Measurements from ENCODE around the gene TTYH1. TPM values are rescaled to one million over a fixed set of nuclear protein-coding genes. Genes with fewer than 3 reads are reported as not detected.

Gene TTYH1
- total RNA-seq, 2 experiments from 2014 or later: not detected

- no peak for TF ChIP-seq CTCF (IDR thresholded peaks at IDR 0.05)
- Histone ChIP-seq H3K27ac (ENCODE audit: low read depth in 1 of 2, low read length in 2 of 2) (no peak overlapping the region), H3K4me1 (ENCODE audit: insufficient read depth, low read length) (peaks cover 21% of the 10 kb centered on the region), H3K27me3 (ENCODE audit: control insufficient read depth in 1 of 2, insufficient read depth in 2 of 2, low read length in 2 of 2) (peaks cover 4 to 5% of the 10 kb centered on the region in 2 experiments), H3K4me3 (ENCODE audit: low read length) (no peak overlapping the region), H3K9me3 (ENCODE audit: control insufficient read depth in 1 of 2, insufficient read depth in 1 of 2, low read length in 2 of 2) (no peaks in the 10 kb centered on the region), H3K36me3 (ENCODE audit: insufficient read depth, low read length) (peaks cover 3% of the 10 kb centered on the region)
- ChIA-PET CTCF (no interaction called here), POLR2A (interaction anchor here (1.6 kb wide), 1 partner anchor 13 kb away, joined by 4 read pairs; no protein-coding TSS in a partner anchor)
- intact Hi-C loops (cut with DNase I, micrococcal nuclease): no loop called here
- peaks cover 38% of the 10 kb centered on the region for H3K4me1 Mint-ChIP-seq (ENCODE audit: low read depth)
- H3K27ac Mint-ChIP-seq: no peak overlapping the region
- no peaks in the 10 kb centered on the region for H3K36me3 Mint-ChIP-seq (ENCODE audit: low read depth)
- no peak overlapping the region for H3K4me3 Mint-ChIP-seq
- DNase-seq: peak in 1 of 14 experiments; percentile 12
- no peak for ATAC-seq (ENCODE audit: poor library complexity)
- H3K9me3 Mint-ChIP-seq: no peaks in the 10 kb centered on the region
- H3K27me3 Mint-ChIP-seq: no peaks in the 10 kb centered on the region
Observed at GRCh38 chr19:54434873-54435214, 19.6 kb downstream of the TTYH1 start.

GRCh38 chr19:54435551-54436016 is 20.3 kb downstream of the TTYH1 start:
- Histone ChIP-seq H3K4me3 (ENCODE audit: low read length) (no peak overlapping the region), H3K36me3 (ENCODE audit: insufficient read depth, low read length) (peaks cover 8% of the 10 kb centered on the region), H3K9me3 (ENCODE audit: control insufficient read depth in 1 of 2, insufficient read depth in 1 of 2, low read length in 2 of 2) (no peaks in the 10 kb centered on the region), H3K27me3 (ENCODE audit: control insufficient read depth in 1 of 2, insufficient read depth in 2 of 2, low read length in 2 of 2) (no peaks in the 10 kb centered on the region), H3K27ac (ENCODE audit: low read depth in 1 of 2, low read length in 2 of 2) (no peak overlapping the region), H3K4me1 (ENCODE audit: insufficient read depth, low read length) (peaks cover 14% of the 10 kb centered on the region)
- Mint-ChIP-seq H3K4me1 (ENCODE audit: low read depth) (peaks cover 38% of the 10 kb centered on the region), H3K36me3 (ENCODE audit: low read depth) (no peaks in the 10 kb centered on the region), H3K27ac (no peak overlapping the region), H3K27me3 (no peaks in the 10 kb centered on the region), H3K4me3 (no peak overlapping the region), H3K9me3 (no peaks in the 10 kb centered on the region)
- intact Hi-C loops (cut with DNase I, micrococcal nuclease): no loop called here
- CTCF ChIA-PET: no interaction called here
- ATAC-seq (ENCODE audit: poor library complexity) (no peak), DNase-seq (peak in 1 of 14 experiments; percentile 28)
- no peak for TF ChIP-seq CTCF (IDR thresholded peaks at IDR 0.05)
- POLR2A ChIA-PET: interaction anchor here (1.1 kb wide), 1 partner anchor 13 kb away, joined by 5 read pairs; the partner anchor contains the start of gene LENG8

DNA sequence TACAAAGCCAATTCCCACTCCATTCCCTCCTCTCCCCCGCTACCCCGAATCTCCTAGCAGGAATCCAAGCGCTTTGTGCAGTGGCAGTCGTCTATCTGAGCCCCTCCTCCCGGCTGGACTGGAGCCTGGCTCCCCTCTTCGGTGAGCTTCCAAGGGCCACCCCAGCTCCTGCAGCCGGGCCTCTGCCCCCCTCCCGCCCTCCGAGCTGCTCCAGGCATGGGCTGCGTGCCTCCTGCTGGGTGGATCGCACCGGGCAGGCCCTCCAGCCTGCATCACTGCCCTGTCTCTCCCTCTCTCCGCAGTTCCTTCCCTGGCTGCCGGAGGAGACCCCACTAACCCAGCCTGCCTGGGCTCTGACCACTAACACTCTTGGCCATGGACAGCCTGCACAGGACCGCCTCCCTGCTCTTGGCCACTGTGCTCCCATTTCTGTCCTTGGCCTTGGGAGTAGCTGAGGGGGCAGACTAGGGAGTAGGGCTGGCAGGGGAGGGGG is 20.8 kb downstream of the TTYH1 start:
- Histone ChIP-seq H3K36me3 (ENCODE audit: insufficient read depth, low read length) (peaks cover 8% of the 10 kb centered on the region), H3K27ac (ENCODE audit: low read depth in 1 of 2, low read length in 2 of 2) (no peak overlapping the region), H3K9me3 (ENCODE audit: control insufficient read depth in 1 of 2, insufficient read depth in 1 of 2, low read length in 2 of 2) (no peaks in the 10 kb centered on the region), H3K27me3 (ENCODE audit: control insufficient read depth in 1 of 2, insufficient read depth in 2 of 2, low read length in 2 of 2) (no peaks in the 10 kb centered on the region), H3K4me3 (ENCODE audit: low read length) (no peak overlapping the region), H3K4me1 (ENCODE audit: insufficient read depth, low read length) (peaks cover 9% of the 10 kb centered on the region)
- Mint-ChIP-seq H3K4me1 (ENCODE audit: low read depth) (peaks cover 36% of the 10 kb centered on the region), H3K36me3 (ENCODE audit: low read depth) (peaks cover 2% of the 10 kb centered on the region), H3K27ac (no peak overlapping the region), H3K4me3 (no peak overlapping the region), H3K9me3 (no peaks in the 10 kb centered on the region), H3K27me3 (no peaks in the 10 kb centered on the region)
- POLR2A ChIA-PET: interaction anchor here (1.1 kb wide), 1 partner anchor 13 kb away, joined by 5 read pairs; the partner anchor contains the start of gene LENG8
- peak in 1 of 14 experiments; percentile 12 for DNase-seq
- no peak for ATAC-seq (ENCODE audit: poor library complexity)
- TF ChIP-seq CTCF (IDR thresholded peaks at IDR 0.05): no peak
- intact Hi-C loops (cut with DNase I, micrococcal nuclease): no loop called here
- CTCF ChIA-PET: no interaction called here
